HG03469 (cell line): ENCODE results near the gene PRG2.
"Not testable (repeated sequence)": the region's sequence is repeated elsewhere in the genome, so short reads cannot be mapped to it uniquely, and the experiment has no call there.

Experiments
- ATAC-seq: cut with Tn5 transposase; IDR thresholded peaks from one replicate; pipeline ENCODE4 v1.9.1; 2021; ENCODE audit warnings: mild to moderate bottlenecking, moderate library complexity, moderate number of reproducible peaks; ENCODE audit not compliant: unreplicated experiment

The PRG2 gene

DNA sequence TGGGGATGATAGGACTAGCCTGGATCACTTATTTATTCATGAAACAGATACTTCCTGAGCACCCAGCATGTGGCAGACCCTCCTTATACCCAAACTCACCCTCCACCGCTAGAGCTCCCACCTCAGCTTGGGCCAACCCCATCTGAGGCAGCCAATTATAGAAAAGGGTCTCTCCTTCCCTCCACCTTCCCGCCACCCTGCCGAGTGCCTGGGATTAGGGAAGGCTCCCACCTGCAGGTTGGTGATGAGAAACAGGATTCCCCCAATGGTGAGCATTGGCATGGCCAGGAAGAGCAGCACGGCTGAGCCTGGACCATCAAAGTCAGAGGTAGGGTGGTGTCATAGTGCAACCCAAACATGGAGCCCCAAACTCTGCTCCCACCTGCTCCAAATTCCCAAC is 30.6 kb upstream of the PRG2 start:
- ATAC-seq: no peak

GRCh38 chr11:57419146-57419545 is 28.7 kb upstream of the PRG2 start:
- no peak for ATAC-seq

- ATAC-seq: no peak
Observed at GRCh38 chr11:57418131-57418530, 27.7 kb upstream of the PRG2 start.

GRCh38 chr11:57417056-57417455 is 26.6 kb upstream of the PRG2 start:
- no peak for ATAC-seq

DNA sequence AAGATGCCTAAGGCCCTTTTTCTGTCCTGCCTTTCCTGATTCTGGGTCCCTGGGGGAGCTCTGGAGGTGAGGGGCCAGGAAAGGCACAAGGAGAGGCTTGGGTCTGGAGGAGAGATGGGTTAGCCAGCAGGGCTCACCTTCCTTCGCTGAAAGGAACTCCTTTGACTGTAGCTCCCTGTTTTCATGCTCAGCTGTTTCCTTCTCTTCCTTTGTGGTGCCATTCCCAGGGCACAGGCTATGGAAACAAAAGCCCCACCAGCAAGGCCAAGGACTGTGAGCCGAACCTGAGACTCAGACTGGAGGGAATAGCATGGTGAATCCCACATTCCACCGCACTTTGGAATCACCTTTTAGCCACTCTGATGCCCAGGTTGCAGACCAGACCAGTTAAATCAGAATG is 26.0 kb upstream of the PRG2 start:
- ATAC-seq: no peak

DNA sequence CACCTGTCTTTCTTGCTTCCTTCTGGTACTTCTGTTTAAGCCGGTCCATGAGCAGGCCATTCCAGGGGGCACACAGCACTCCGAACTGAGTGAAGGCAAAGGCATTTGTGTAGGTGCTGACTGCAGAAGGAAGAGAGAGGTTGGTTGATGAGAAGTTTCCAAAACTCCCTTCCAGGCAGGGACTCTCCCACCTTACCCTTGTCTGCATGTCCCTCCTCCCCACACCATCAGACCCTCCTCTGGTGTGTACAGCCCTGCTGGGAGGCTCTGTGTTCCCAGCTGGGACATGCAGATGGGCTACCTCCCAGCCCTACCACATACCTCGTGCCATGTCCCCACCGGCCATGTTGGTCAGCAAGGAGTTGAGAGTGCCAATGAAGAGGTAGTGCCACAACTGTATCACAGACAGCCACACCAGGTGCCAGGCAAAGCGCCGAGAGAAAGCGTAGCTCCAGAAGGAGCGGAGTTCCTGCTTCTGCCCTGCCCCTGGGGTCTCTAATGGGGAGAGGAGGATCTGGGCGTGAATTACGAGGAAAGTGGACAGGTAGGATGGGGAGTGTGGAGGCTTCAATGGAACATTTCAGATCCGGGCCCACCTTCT is 24.3 kb upstream of the PRG2 start:
- no peak for ATAC-seq

- no peak for ATAC-seq
Observed at GRCh38 chr11:57413681-57414080, 23.2 kb upstream of the PRG2 start.

DNA sequence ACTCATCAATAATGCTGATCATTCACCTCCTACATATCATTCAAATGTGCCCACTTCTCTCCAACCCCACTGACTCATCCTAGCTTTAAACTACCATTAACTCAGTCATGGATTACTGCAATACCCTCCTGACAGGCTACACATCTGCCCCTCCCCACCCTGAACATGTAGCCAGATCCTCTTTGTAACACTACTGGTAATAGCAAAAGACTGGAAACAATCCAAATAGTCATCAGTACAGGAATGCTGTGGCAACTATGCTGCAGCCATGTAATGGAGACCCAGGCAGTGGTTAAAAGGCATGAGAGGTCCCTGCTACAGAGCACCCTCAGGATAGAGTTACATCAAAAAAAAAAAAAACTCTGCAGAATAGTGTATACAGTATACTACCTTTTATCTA is 19.8 kb upstream of the PRG2 start:
- no peak for ATAC-seq

DNA sequence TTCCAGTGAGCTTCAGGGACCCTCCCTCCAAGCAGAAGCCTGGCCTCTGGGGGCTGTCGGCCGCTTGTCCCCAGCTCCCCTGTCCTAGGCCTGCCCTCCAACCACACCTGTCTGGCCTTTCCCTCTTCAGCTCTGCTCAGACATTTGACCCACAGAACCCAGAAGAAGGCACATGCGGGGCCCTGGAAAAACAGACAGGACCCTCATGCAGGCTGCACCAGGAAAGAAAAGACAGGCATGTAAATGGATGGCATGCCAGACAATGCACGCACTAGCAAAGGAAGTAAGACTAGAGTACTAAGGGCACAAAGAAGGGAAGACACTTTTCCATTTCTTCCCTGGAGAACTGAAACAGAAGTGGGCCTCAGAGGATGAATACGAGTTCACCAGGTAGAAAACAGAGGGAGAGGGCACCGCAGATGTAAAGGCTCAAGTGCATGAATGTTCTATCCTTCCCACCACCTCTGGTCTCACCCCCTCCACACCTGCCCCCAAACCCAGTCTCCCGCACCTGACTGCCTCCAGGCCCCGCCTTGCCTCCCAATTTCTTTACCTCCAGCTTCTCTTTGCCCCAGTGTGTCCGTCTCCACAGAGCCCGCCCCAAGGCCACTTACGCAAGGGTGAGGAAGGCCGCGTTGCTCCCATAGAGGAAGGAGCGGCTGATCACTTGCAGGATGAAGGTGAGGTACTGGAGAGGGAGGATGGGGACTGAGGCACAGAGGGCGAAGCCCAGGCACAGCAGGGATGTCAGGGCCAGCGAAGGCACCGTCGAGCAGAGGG is 19.1 kb upstream of the PRG2 start:
- ATAC-seq: no peak

- no peak for ATAC-seq
Observed at GRCh38 chr11:57408771-57409170, 18.3 kb upstream of the PRG2 start.

- no peak for ATAC-seq
Observed at GRCh38 chr11:57407941-57408475, 17.6 kb upstream of the PRG2 start.

- no peak for ATAC-seq
Observed at GRCh38 chr11:57407010-57407920, 16.8 kb upstream of the PRG2 start.

DNA sequence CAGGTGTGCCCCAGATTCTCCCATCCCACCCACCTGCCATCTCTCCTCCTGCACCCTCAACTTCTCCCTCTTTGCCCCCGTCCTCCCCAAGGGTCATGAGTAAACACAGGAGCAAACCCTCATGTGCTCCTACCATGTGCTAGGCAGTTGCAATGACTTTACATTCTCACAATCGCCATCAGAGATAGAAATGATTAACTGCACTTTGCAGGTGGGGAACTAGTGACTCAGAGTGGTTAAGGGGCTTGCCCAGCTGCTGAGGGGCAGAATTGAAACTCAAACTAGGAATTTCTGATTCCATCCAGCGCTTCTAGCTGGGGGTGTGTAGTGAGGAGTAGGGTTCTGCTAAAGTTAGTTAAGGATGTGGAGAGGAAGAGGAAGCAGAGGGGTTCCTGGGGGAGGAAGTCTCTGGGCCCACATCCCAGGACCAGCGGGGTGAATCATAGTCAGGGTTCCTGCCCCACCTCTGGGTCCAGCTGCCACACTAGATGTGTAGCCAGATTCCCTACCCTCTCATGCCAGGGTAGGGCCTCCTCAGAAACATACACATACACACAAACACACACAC is 16.0 kb upstream of the PRG2 start:
- ATAC-seq: peak; percentile 79

DNA sequence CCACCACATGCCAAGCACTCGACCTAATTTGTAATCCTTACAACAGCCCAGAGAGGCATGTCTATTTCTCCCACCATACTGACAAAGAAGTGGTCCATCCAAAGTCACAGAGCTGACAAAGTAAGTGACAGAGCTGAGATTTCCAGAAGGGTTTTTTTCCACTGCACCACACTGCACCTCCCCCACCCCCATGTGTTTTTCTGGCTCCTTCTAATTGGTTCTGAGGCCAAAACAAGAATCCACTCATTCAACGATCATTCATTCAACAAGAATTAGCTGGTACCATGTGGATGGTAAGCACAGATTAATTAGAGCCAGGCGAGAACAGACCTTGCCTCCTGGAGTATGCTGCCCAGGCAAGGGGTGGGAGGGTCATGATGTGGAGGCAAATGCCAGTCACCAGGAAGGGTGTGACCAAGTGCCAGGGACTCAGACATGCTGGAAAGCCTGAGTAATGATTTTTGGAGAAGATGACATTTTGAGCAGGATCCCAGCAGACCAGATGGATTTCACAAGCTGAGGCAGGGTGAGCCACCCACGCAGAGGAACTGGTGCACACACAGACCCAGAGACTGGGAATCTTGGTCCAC is 14.9 kb upstream of the PRG2 start:
- ATAC-seq: no peak

- ATAC-seq: no peak
Observed at GRCh38 chr11:57403802-57404147, 13.3 kb upstream of the PRG2 start.

DNA sequence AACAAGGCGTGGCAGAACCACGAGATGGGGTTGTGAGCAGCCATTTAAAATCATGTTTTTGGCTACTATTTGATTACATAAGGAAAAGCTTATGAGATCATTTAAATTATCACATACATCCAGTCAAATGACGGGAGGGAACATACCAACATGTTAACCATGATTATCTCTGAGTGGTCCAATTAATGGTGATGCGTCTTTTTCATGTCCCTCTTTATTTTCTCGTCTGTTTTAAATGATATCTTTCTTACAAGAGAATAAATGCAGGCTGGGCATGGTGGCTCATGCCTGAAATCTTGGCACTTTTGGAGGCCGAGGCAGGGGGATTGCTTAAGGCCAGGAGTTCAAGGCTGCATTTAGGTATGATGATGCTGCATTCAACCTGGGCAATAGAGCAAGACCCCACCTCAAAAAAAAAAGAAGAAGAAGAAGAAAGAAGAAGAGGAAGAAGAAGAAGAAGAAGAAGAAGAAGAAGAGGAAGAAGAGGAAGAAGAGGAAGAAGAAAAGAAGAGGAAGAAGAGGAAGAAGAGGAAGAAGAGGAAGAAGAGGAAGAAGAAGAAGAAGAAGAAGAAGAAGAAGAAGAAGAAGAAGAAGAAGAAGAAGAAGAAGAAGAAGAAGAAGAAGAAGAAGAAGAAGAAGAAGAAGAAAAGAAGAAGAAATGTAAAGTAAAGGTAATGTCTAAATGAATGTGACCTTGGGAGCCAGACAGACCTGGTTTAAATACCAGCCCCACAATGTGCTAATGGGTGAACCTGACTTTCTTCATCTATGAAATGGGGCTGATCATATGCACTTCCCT is 12.8 kb upstream of the PRG2 start:
- ATAC-seq: not testable (repeated sequence)

DNA sequence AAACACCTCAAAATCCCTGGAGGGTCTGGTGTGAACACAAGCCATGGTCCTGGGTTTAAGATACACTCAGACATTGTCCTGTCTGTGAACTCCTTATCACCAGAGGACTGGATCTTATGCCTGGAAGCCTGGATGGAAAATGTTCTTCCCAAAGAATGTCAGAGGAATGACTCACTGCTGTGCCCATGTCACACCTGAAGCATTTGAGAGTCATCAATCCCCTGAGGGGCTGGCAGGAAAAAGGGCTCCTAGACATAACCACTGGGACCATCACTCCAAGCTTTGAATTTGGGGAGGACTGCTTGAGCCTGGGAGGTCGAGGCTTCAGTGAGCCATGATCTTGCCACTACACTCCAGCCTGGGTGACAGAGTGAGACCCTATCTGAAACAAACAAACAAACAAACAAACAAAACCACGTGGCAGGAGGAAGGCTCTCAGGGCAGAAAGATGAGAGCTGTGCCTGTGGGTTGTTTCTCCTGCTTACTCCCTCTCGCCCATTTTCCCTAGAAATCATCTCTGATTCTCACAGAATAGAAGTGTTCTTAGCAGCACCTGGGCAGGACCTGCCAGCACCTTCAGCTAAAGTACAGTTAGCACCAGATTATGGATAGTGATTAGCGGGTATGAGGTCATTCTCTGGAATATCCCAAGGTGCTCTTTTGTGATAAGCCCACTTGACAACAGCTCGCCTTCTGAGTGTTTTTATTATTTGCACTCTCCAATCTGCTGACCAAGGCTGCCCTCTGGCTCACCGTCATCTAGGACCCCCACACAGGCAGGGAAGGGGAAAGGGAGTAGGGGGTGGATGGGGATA is 11.9 kb upstream of the PRG2 start:
- no peak for ATAC-seq

GRCh38 chr11:57399972-57400578 is 9.6 kb upstream of the PRG2 start:
- ATAC-seq: no peak

DNA sequence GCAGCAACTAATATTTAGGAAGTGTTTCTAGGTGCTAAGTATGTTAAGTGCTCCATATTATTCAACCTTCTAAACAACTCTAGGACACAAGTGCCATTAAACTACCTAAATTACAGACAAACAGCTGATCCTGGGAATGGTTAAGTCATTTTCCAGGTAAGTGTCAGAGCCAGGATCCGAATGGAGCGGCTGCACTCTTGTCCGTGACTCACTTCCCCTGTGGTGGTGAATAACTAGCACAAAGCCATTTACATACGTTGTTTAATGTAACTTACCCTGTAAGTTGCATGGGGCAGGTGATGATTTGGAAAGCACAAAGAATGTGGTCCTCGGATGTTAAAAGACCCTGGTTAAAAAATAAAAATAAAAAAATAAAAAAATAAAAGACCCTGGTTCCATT is 8.8 kb upstream of the PRG2 start:
- no peak for ATAC-seq
